ENCODE data around the gene AKAP3.

DNA sequence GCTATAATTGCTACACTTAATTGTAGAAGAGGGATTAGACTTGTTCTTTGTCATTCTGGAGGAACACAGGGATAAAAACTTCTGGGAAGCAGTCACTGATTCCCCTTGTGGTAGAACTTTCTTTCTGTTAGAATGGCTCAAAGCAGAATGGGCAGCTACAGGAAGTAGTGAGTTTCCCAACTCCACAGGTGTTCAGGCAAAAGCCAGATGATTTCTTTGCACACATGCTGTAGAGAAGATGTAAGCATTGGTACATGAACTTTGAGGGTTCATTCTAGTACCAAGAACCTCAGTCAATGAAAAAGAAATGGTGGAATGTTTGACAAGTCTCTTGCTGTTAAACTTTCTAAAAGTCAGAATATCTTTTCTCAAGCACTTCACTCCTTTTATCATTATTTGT, 4.4 kb upstream of the AKAP3 start:
- TF ChIP-seq RFX5 (IDR thresholded peaks at IDR 0.05): no peak
- TF ChIP-seq, protein P1, sequence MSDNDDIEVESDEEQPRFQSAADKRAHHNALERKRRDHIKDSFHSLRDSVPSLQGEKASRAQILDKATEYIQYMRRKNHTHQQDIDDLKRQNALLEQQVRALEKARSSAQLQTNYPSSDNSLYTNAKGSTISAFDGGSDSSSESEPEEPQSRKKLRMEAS (IDR thresholded peaks at IDR 0.05): no peak
- TF ChIP-seq, protein P2, sequence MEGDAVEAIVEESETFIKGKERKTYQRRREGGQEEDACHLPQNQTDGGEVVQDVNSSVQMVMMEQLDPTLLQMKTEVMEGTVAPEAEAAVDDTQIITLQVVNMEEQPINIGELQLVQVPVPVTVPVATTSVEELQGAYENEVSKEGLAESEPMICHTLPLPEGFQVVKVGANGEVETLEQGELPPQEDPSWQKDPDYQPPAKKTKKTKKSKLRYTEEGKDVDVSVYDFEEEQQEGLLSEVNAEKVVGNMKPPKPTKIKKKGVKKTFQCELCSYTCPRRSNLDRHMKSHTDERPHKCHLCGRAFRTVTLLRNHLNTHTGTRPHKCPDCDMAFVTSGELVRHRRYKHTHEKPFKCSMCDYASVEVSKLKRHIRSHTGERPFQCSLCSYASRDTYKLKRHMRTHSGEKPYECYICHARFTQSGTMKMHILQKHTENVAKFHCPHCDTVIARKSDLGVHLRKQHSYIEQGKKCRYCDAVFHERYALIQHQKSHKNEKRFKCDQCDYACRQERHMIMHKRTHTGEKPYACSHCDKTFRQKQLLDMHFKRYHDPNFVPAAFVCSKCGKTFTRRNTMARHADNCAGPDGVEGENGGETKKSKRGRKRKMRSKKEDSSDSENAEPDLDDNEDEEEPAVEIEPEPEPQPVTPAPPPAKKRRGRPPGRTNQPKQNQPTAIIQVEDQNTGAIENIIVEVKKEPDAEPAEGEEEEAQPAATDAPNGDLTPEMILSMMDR (IDR thresholded peaks at IDR 0.05): no peak
- TF ChIP-seq ZNF302 (CRISPR knock-in tag; IDR thresholded peaks at IDR 0.05): no peak
